ENCODE measurements around the gene SOX6. TPM values are rescaled to one million over a fixed set of nuclear protein-coding genes. Genes with fewer than 3 reads are reported as not detected.

The SOX6 gene
- 6.0 to 6.8 TPM (median 6.4 TPM) in 3 replicates for polyA plus RNA-seq
- polyA plus RNA-seq (2011; ENCODE audit: low read depth) = 2.0 TPM
- polyA plus RNA-seq (2011; cell fraction: cytosol; rRNA removed) = 4.3 TPM in 2 replicates
- 8.7 and 10.5 TPM in 2 replicates for polyA plus RNA-seq (2011; cell fraction: nucleus; rRNA removed)
- polyA plus RNA-seq (2012; ENCODE audit: low replicate concordance) = 0.68 and 6.6 TPM in 2 replicates
- 3.9 to 18.5 TPM (median 18.2 TPM) in 3 replicates for polyA minus RNA-seq
- polyA minus RNA-seq (2011; cell fraction: cytosol; rRNA and poly(A)+ RNA removed) = 20.1 TPM
- 19.4 and 26.1 TPM in 2 replicates for polyA minus RNA-seq (2011; cell fraction: nucleus; rRNA and poly(A)+ RNA removed)

DNA sequence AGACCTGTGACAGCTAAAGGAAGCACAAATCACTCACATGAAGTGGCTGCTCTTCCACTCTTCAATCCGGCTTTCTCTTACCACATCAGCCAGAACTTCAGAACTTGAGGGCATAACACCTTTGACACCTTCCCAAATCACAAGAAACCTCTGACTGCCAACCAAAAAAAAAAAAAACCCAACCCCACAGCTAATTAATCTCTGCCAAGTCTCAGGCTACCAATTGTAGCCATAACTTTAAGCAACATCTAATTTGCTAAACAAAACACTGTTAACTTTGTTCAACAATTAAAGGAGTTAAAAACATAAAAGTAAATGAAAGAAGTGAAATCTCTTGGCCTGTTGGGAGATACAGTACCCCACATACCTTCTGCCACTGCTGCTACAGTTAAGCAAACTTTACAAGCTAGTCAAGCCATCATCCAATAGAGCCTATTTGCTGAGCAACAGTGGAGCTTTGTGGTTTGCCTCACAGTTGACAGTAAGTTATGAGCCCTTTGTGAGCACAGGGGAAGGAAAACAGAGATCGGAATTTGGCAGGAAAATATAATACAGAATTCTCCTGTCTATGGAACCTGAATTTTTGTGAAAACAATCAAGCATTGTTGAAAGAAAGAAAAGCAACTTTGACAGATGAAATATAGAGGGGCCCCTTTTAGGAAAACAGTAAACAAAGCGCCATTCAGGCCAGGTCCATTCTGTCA, at the start of gene SOX6:
SOX6 (minus strand) TSS at position 490 of the 704 bp plus-strand sequence. CDS start 15,298 bp downstream, outside the sequence.
- Histone ChIP-seq H4K20me1 (ENCODE audit: control insufficient read depth, extremely low read depth, insufficient read depth, low read length) (no peaks in the 10 kb centered on the region), H3K4me2 (ENCODE audit: control insufficient read depth, extremely low read depth, insufficient read depth, low read depth, low read length) (no peak within 1 kb of the TSS), H3K9me3 (ENCODE audit: control insufficient read depth, low read depth, low read length) (no peaks in the 10 kb centered on the region), H3K79me2 (ENCODE audit: control insufficient read depth, insufficient read depth, low read length) (no peaks in the 10 kb centered on the region), H3K27ac (ENCODE audit: control insufficient read depth, insufficient read depth, low read length) (no peak within 1 kb of the TSS), H3K9ac (ENCODE audit: control insufficient read depth, extremely low read depth, insufficient read depth, low read length) (no peak within 1 kb of the TSS), H3K27me3 (ENCODE audit: control insufficient read depth, extremely low read depth, insufficient read depth, low read length) (no peaks in the 10 kb centered on the region), H3K4me3 (ENCODE audit: control insufficient read depth in 2 of 3, extremely low read depth in 1 of 3, insufficient read depth in 2 of 3, low read depth in 1 of 3, low read length in 3 of 3) (no peak within 1 kb of the TSS), H3K9me1 (ENCODE audit: control insufficient read depth, extremely low read depth, insufficient read depth, low read length) (no peaks in the 10 kb centered on the region), H3K36me3 (ENCODE audit: control insufficient read depth in 2 of 2, extremely low read depth in 1 of 2, insufficient read depth in 2 of 2, low read length in 2 of 2) (no peaks in the 10 kb centered on the region), H3K4me1 (ENCODE audit: control insufficient read depth, extremely low read depth, insufficient read depth, low read length) (no peaks in the 10 kb centered on the region), H2AFZ (ENCODE audit: control insufficient read depth, low read length) (no peak within 1 kb of the TSS)
- dilution Hi-C loops (cut with MboI; ENCODE audit: extremely low pct_ligation_motif_present, low sequenced_read_pairs) = no loop called here
- DNase-seq (ENCODE audit: low read depth, low spot score) = no peak
- TF ChIP-seq EZH2 (IDR thresholded peaks at IDR 0.05; ENCODE audit: low read length) = no peak
- TF ChIP-seq, protein P1, sequence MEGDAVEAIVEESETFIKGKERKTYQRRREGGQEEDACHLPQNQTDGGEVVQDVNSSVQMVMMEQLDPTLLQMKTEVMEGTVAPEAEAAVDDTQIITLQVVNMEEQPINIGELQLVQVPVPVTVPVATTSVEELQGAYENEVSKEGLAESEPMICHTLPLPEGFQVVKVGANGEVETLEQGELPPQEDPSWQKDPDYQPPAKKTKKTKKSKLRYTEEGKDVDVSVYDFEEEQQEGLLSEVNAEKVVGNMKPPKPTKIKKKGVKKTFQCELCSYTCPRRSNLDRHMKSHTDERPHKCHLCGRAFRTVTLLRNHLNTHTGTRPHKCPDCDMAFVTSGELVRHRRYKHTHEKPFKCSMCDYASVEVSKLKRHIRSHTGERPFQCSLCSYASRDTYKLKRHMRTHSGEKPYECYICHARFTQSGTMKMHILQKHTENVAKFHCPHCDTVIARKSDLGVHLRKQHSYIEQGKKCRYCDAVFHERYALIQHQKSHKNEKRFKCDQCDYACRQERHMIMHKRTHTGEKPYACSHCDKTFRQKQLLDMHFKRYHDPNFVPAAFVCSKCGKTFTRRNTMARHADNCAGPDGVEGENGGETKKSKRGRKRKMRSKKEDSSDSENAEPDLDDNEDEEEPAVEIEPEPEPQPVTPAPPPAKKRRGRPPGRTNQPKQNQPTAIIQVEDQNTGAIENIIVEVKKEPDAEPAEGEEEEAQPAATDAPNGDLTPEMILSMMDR (optimal IDR thresholded peaks at IDR 0.05 in 1 of 3, IDR thresholded peaks at IDR 0.05 in 1 of 3, conservative IDR thresholded peaks at IDR 0.05 in 1 of 3; ENCODE audit: extremely low read depth in 1 of 3, insufficient read depth in 2 of 3, low read length in 3 of 3) = no peak
- FAIRE-seq = peak; percentile 48

DNA sequence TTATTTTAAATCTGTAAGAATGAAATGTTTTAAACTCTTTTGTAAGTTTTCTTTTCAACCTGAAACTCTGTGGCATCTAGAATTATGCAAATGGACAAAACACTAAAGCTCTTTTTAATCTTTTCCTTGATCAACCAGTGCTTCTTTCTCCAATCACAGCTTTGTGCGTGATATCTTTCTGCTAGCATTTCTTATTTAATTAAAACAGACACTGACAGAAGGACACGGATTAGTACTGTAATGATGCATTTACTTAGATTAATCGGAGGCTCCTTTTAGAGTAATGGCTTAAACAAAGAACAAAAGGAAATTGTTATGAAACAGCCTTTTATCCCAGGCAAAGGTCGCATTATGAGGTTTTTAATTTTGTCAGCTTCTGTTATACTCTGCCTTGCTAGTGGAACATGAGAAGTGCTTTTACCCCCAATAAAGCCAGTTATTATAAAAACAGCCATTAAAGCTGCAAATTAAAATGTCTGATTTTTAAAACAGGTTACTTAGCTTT, 48.5 kb upstream of the SOX6 start:
- Histone ChIP-seq H3K4me3 (ENCODE audit: control insufficient read depth in 2 of 3, extremely low read depth in 1 of 3, insufficient read depth in 2 of 3, low read depth in 1 of 3, low read length in 3 of 3) (no peak overlapping the region), H3K27ac (ENCODE audit: control insufficient read depth, insufficient read depth, low read length) (no peak overlapping the region), H3K4me2 (ENCODE audit: control insufficient read depth, extremely low read depth, insufficient read depth, low read depth, low read length) (no peak overlapping the region), H3K79me2 (ENCODE audit: control insufficient read depth, insufficient read depth, low read length) (no peaks in the 10 kb centered on the region), H3K4me1 (ENCODE audit: control insufficient read depth, extremely low read depth, insufficient read depth, low read length) (no peaks in the 10 kb centered on the region), H3K36me3 (ENCODE audit: control insufficient read depth in 2 of 2, extremely low read depth in 1 of 2, insufficient read depth in 2 of 2, low read length in 2 of 2) (no peaks in the 10 kb centered on the region), H3K9me3 (ENCODE audit: control insufficient read depth, low read depth, low read length) (no peaks in the 10 kb centered on the region), H3K9me1 (ENCODE audit: control insufficient read depth, extremely low read depth, insufficient read depth, low read length) (no peaks in the 10 kb centered on the region), H3K27me3 (ENCODE audit: control insufficient read depth, extremely low read depth, insufficient read depth, low read length) (no peaks in the 10 kb centered on the region), H2AFZ (ENCODE audit: control insufficient read depth, low read length) (no peak overlapping the region), H4K20me1 (ENCODE audit: control insufficient read depth, extremely low read depth, insufficient read depth, low read length) (no peaks in the 10 kb centered on the region), H3K9ac (ENCODE audit: control insufficient read depth, extremely low read depth, insufficient read depth, low read length) (no peak overlapping the region)
- dilution Hi-C loops (cut with MboI; ENCODE audit: extremely low pct_ligation_motif_present, low sequenced_read_pairs) = no loop called here
- FAIRE-seq (no peak), DNase-seq (ENCODE audit: low read depth, low spot score) (no peak)
- TF ChIP-seq EZH2 (IDR thresholded peaks at IDR 0.05; ENCODE audit: low read length) = no peak
- TF ChIP-seq, protein P1 (optimal IDR thresholded peaks at IDR 0.05 in 1 of 3, IDR thresholded peaks at IDR 0.05 in 1 of 3, conservative IDR thresholded peaks at IDR 0.05 in 1 of 3; ENCODE audit: extremely low read depth in 1 of 3, insufficient read depth in 2 of 3, low read length in 3 of 3) = no peak

Data from keratinocyte (primary cell).